GM19238 (cell line): ENCODE measurements around the gene BSDC1.
A peak's percentile ranks its signal among the peaks of the same experiment; 100 is the strongest.

Experiments
- DNase-seq: peaks from one replicate; pipeline ENCODE4 v3.0.0; 2011; ENCODE audit warnings: low spot score; ENCODE audit not compliant: insufficient read length

Gene BSDC1

DNA sequence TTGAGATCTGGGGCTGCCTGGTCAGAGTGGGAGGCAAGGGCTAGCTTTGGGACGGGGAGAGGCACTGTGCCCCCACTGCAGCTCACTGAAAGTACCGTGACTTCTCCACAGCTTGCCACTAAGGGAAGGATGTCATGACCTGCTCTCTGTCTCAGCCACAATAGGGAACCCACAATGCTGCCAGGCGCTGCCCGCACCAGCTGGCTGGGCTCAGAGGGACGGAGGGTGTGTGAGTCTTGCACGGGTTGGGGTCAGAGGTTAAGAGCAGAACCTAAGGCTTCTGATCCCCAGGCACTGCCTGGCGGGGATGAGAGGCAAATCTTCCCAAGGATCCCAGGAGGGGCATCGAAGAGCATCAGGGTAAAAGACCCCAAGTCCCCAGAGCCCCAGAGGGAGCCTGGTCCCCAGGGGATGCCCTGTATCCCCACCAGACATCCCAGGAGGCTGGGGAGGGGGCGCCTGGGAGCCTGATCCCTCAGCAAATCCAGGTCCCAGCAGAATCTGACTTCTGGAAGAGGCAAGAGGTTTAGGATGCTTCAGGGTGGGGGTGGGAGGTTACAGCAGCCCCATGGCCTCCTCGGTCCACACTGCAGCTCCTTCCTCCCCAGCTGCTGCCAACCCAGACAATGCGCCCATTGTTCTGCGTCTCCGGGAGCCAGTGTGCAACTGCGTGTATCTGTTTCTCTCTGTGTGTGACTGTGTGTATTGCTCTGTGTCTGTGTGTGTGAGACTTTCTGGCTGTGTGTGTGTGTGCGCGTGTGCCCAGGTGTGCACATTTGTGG lies 56.2 kb downstream of the BSDC1 start:
- no peak for DNase-seq

DNA sequence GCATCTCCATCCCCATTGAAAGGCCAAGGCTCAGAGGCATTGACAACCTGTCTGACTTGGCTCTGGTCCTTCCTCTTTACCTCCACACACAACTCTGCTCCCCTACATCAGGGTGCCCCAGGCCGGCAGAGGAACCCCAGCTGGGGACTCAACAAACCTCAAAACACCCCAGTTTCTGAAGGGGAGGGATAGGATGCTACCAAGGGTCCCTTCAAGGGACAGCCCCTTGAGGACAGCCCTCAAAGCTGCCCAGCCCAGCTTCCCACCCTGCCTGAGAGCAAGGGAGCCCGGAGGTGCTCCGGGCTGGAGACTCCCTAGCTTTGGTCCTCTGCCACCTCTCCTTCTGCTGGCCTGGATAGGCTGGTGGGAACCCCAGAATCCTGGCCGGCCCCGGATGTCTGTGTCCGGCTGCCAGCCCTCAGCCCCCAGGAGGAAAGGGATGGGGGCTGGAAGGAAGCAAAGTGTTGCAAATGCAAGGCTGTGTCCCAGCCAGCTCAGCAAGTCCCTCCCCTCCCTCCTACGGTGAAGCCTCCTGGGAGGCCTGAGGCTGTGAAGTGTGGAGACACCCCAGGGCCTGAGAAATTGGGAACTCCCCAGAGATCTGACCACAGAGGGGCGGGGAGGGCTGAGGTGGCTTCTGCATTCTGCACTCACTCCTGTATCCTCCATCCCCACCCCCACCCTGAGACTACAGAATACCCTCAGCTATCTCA lies 57.1 kb downstream of the BSDC1 start:
- DNase-seq: peak; percentile 52

- no peak for DNase-seq
Observed at GRCh38 chr1:32336591-32336932, 57.7 kb downstream of the BSDC1 start.

GRCh38 chr1:32335790-32336590 lies 58.3 kb downstream of the BSDC1 start, which contains the start of gene MARCKSL1:
Gene MARCKSL1 (minus strand): TSS chr1:32336233. CDS start chr1:32336033, 200 bp downstream.
- peak; percentile 73 for DNase-seq

DNA sequence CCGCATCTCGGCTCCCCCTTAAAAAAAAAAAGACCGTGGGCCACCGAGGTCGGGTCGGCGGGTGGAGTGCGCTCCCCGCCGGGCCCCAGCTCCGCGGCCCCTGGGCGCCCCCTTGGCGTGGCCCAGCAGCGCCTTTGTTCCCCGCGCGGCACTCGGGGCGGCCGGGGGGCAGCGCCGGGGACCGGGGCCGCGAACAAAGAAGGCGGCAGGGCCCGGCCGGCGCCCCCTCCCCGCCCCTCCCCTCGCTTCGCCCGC lies 58.8 kb downstream of the BSDC1 start:
- no peak for DNase-seq

GRCh38 chr1:32334864-32335534 lies 59.2 kb downstream of the BSDC1 start:
- peak; percentile 59 for DNase-seq

- DNase-seq: no peak
Observed at GRCh38 chr1:32334274-32334861, 59.9 kb downstream of the BSDC1 start.

DNA sequence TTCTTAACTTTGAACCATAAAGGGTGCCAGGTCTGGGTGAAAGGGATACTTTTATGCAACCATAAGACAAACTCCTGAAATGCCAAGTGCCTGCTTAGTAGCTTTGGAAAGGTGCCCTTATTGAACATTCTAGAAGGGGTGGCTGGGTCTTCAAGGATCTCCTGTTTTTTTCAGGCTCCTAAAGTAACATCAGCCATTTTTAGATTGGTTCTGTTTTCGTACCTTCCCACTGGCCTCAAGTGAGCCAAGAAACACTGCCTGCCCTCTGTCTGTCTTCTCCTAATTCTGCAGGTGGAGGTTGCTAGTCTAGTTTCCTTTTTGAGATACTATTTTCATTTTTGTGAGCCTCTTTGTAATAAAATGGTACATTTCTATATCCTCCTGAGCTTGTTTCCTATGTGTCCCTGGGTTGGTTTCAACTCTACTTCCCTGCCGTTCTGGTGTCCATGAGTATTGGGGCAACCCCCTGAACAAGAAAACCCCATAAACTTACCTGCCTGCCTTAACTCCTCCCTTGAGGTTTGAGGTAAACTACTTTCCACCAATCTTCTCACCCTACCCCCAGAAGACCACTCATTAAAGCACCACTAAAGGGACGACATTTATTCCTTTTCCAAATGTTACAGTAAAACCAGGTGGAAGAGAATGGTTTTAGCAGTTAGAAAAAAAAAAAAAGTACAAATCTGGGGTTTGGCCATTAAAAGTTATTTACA lies 60.8 kb downstream of the BSDC1 start:
- no peak for DNase-seq

- no peak for DNase-seq
Observed at GRCh38 chr1:32332290-32333079, 61.8 kb downstream of the BSDC1 start.

DNA sequence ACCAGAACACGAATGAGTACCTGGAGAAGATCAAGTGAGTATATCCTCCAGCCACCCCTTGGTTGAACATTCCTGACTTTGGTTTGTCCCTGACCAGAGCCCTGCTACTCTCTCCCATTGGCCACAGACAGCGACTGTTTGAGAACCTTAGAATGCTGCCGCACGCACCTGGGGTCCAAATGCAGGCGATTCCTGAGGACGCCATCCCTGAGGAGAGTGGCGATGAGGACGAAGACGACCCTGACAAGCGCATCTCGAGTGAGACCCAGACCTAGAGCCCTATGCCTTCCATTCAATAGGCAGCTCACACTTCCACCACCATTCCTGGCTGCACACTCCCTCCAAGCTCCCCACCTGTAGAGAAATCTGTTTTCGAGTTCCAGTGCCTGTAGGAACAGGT lies 62.7 kb downstream of the BSDC1 start:
- DNase-seq: no peak

DNA sequence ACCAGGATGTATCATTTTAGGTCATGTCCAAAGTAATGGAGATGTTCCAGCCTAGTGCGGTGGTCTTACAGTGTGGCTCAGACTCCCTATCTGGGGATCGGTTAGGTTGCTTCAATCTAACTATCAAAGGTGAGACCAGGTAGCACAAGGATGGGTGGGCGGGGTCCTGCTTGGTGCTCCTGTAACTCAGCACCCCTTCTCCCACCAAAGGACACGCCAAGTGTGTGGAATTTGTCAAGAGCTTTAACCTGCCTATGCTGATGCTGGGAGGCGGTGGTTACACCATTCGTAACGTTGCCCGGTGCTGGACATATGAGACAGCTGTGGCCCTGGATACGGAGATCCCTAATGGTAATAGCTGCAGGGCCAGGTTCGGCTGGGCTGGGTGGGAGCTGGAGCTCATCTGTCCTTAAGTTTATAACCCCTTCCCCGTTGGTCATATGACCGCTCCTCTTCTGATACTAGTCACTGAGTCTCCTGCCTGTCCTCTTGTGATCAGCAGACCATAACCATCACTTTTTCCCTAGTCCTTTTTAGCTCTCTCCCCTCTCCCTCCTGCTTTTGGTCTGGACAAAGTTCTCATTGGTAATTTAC lies 63.6 kb downstream of the BSDC1 start:
- DNase-seq: no peak

DNA sequence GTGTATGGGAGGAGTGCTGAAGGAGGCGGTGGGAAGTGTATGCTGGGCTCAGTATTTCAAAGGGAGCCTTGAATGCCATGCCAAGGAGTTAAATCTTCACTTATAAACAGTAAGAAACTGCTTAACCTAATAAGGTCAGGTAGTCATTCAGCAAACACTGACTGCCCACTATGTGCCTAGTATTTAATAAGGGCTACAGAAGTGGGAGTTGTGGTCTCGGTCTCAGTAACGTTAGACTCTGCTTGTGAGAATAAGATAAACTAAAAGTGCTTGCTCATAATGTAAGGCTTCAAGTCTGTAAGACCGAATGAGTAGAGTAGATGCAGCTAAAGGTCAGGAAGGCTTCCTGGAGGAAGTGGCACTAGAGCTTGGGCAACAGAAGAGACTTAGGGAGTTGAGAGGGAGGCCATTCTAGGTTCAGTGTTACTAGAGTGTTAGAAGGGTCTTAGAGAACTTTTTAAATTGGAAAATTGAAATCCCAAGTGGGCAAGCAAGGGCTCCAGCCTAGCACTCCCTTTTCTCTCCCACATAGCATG lies 64.2 kb downstream of the BSDC1 start:
- no peak for DNase-seq

- no peak for DNase-seq
Observed at GRCh38 chr1:32327204-32327603, 67.0 kb downstream of the BSDC1 start.

GRCh38 chr1:32321712-32322291 lies 72.4 kb downstream of the BSDC1 start:
- no peak for DNase-seq

DNA sequence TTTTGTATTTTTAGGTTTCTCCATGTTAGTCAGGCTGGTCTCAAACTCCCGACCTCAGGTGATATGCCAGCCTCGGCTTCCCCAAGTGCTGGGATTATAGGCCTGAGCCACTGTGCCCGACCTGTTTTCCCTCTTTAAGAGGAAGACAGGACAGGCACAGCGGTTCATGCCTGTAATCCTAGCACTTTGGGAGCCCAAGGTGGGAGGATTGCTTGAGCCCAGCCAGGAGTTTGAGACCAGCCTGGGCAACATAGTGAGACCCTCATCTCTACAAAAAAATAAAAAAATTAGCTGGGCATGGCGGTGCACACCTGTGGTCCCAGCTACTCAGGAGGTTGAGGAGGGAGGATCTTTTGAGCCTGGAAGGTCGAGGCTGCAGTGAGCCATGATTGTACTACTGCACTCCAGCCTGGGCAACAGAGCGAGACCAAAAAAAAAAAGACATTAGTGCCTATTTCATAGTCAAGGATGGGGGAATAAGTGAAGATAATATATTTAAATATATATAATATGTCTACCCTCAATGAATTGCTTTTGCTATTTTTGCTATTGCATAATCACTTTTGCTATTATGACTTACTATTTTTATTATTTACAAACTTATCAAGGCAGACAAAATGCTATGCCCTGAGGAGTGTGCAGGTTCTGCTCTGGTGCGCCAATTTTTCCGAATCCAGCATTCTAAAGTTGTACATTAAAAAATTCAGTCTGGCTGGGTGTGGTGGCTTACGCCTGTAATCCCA lies 75.9 kb downstream of the BSDC1 start:
- DNase-seq: no peak

DNA sequence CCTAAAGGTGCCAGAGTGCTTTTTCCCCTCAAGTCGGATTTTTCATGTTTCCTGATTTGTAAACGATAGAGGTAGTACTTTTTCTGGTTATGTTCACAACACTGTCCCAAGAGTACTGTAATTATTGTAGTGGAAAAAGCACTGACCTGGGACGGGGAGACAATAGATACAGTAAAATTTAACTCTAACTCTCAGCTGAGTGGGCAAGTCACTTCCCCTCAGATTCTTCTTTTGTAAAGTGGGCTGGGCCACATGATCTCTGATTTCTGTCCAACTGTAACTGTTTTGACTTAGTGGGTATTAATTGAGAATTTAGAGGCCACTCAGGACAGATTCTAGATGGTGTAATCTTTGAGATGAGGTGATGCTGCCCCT lies 77.4 kb downstream of the BSDC1 start:
- DNase-seq: no peak
